H1 (cell line): ENCODE measurements around the gene PLA2R1. TPM values are rescaled to one million over a fixed set of nuclear protein-coding genes. Genes with fewer than 3 reads are reported as not detected.

ENCODE experiments used
- CTCF ChIA-PET: fragments of 300-600 bp; sonication (Branson Sonifier 250); formaldehyde crosslinking; loops from one replicate; lab custom pipeline; 2021; ENCODE audit not compliant: partially characterized antibody; lab: Charles Lee
- POLR2A ChIA-PET: fragments of 300-600 bp; sonication (Branson Sonifier 250); formaldehyde crosslinking; loops from one replicate; lab custom pipeline; 2021; ENCODE audit warnings: inconsistent platforms; ENCODE audit not compliant: partially characterized antibody; lab: Charles Lee
- DNase-seq, 2 experiments: peaks; one replicate each; pipeline versions ENCODE4 v3.0.0 to v3.0.0-alpha.2; 2010 to 2022; ENCODE audit warnings: low spot score in 2 of 2, low read depth in 1 of 2, mixed read lengths in 1 of 2
- FAIRE-seq: peaks from 2 replicates; lab custom pipeline; 2011; peaks lifted over from hg19 to GRCh38; lab: Jason Lieb, UNC
- H2AFZ ChIP-seq: 2 replicates; pipeline ENCODE4 v1.8.1; 2012; ENCODE audit warnings: low read length, inconsistent platforms
- H2AK5ac ChIP-seq: 2 replicates; pipeline ENCODE4 v1.6.1; 2013; ENCODE audit warnings: low read depth, low read length
- H2BK120ac ChIP-seq: replicated peaks from 2 replicates; pipeline ENCODE3; 2013; ENCODE audit warnings: low read depth, low read length, inconsistent platforms
- H2BK12ac ChIP-seq: 2 replicates; pipeline ENCODE4 v1.6.1; 2013; ENCODE audit warnings: low read depth, low read length
- H2BK15ac ChIP-seq: 2 replicates; pipeline ENCODE4 v1.6.1; 2013; ENCODE audit warnings: low read length
- H2BK20ac ChIP-seq: 2 replicates; pipeline ENCODE4 v1.6.1; 2013; ENCODE audit warnings: low read length
- H2BK5ac ChIP-seq: 2 replicates; pipeline ENCODE4 v1.6.1; 2013; ENCODE audit warnings: low read depth, low read length
- H3K14ac ChIP-seq: 2 replicates; pipeline ENCODE4 v1.6.1; 2013; ENCODE audit warnings: inconsistent platforms; ENCODE audit not compliant: insufficient read length
- H3K18ac ChIP-seq: 2 replicates; pipeline ENCODE4 v1.6.1; 2013; ENCODE audit warnings: low read length; ENCODE audit errors: extremely low read depth
- H3K23ac ChIP-seq: 2 replicates; pipeline ENCODE4 v1.6.1; 2013; ENCODE audit warnings: inconsistent platforms; ENCODE audit not compliant: insufficient read length
- H3K23me2 ChIP-seq: 2 replicates; pipeline ENCODE4 v1.6.1; 2013; ENCODE audit warnings: low read depth, low read length
- H3K27ac ChIP-seq: 2 replicates; pipeline ENCODE4 v1.6.1; 2011; ENCODE audit warnings: low read depth, low read length, inconsistent platforms
- H3K27me3 ChIP-seq, 4 experiments: replicated peaks in 1 of 4; 1 replicate in 1 of 4; 2 replicates in 3 of 4; pipeline versions ENCODE4 v1.6.1 to v1.8.1; 2011 to 2013; ENCODE audit warnings: low read length in 3 of 4, mild to moderate bottlenecking in 3 of 4, inconsistent platforms in 2 of 4, mixed read lengths in 2 of 4, moderate library complexity in 1 of 4; ENCODE audit not compliant: control insufficient read depth in 3 of 4, insufficient read depth in 3 of 4; ENCODE audit errors: extremely low read depth in 1 of 4
- H3K36me3 ChIP-seq, 4 experiments: 2 replicates each; pipeline versions ENCODE4 v1.6.1 to v1.8.1; 2011 to 2013; ENCODE audit warnings: mild to moderate bottlenecking in 4 of 4, low read length in 3 of 4, moderate library complexity in 2 of 4, control low read depth in 1 of 4, inconsistent platforms in 1 of 4; ENCODE audit not compliant: insufficient read depth in 4 of 4, control insufficient read depth in 2 of 4
- H3K4ac ChIP-seq: replicated peaks from 2 replicates; pipeline ENCODE3; 2013; ENCODE audit warnings: low read length, low read depth, mixed read lengths, inconsistent platforms; ENCODE audit not compliant: insufficient read length
- H3K4me1 ChIP-seq, 4 experiments: replicated peaks in 1 of 4; 1 replicate in 1 of 4; 2 replicates in 3 of 4; pipeline versions ENCODE4 v1.6.1 to v1.8.1; 2011 to 2013; ENCODE audit warnings: low read length in 3 of 4, inconsistent platforms in 2 of 4, mixed read lengths in 1 of 4; ENCODE audit not compliant: insufficient read depth in 4 of 4, control insufficient read depth in 3 of 4
- H3K4me2 ChIP-seq, 2 experiments: 2 replicates each; pipeline versions ENCODE4 v1.6.1 to v1.8.1; 2011 to 2013; ENCODE audit warnings: low read depth in 2 of 2, low read length in 2 of 2, control low read depth in 1 of 2, inconsistent platforms in 1 of 2, mild to moderate bottlenecking in 1 of 2; ENCODE audit not compliant: insufficient read depth in 1 of 2
- H3K4me3 ChIP-seq, 4 experiments: fragments of 200-600, 300-600 bp in 1 of 4; sonication (generic), shearing (Covaris generic), sonication (Bioruptor Twin) in 1 of 4; 2 replicates each; pipeline versions ENCODE4 v1.5.1 to v1.8.1; 2011 to 2016; ENCODE audit warnings: low read length in 4 of 4, low read depth in 3 of 4, control low read depth in 2 of 4, inconsistent platforms in 2 of 4, mild to moderate bottlenecking in 2 of 4, mixed read lengths in 1 of 4, moderate library complexity in 1 of 4; ENCODE audit not compliant: insufficient read depth in 2 of 4; ENCODE audit errors: extremely low read depth in 1 of 4
- H3K56ac ChIP-seq: replicated peaks from 2 replicates; pipeline ENCODE3; 2013; ENCODE audit warnings: low read depth, mild to moderate bottlenecking, mixed read lengths, low read length, inconsistent platforms; ENCODE audit not compliant: insufficient read length
- H3K79me1 ChIP-seq: 2 replicates; pipeline ENCODE4 v1.6.1; 2013; ENCODE audit warnings: low read depth, low read length, control low read depth
- H3K79me2 ChIP-seq, 2 experiments: 2 replicates each; pipeline versions ENCODE4 v1.6.1 to v1.8.1; 2012 to 2013; ENCODE audit warnings: low read length in 2 of 2, mild to moderate bottlenecking in 2 of 2, inconsistent platforms in 1 of 2; ENCODE audit not compliant: insufficient read depth in 2 of 2, control insufficient read depth in 1 of 2
- H3K9ac ChIP-seq, 4 experiments: replicated peaks in 1 of 4; 1 replicate in 1 of 4; 2 replicates in 3 of 4; pipeline versions ENCODE4 v1.6.1 to v1.8.1; 2011 to 2013; ENCODE audit warnings: low read depth in 3 of 4, low read length in 3 of 4, control low read depth in 2 of 4, mild to moderate bottlenecking in 2 of 4, moderate library complexity in 2 of 4, inconsistent platforms in 1 of 4; ENCODE audit errors: extremely low read depth in 1 of 4
- H3K9me3 ChIP-seq, 2 experiments: 2 replicates each; pipeline versions ENCODE4 v1.6.1 to v1.8.1; 2012 to 2013; ENCODE audit warnings: mild to moderate bottlenecking in 2 of 2, moderate library complexity in 2 of 2, control low read depth in 1 of 2, inconsistent platforms in 1 of 2, low read depth in 1 of 2, low read length in 1 of 2, mixed read lengths in 1 of 2; ENCODE audit not compliant: insufficient read depth in 2 of 2
- H4K20me1 ChIP-seq, 2 experiments: replicated peaks in 1 of 2; 2 replicates each; pipeline versions ENCODE3 to v1.8.1; 2011 to 2013; ENCODE audit warnings: inconsistent platforms in 2 of 2, low read length in 2 of 2, mild to moderate bottlenecking in 1 of 2; ENCODE audit not compliant: insufficient read depth in 2 of 2, control insufficient read depth in 1 of 2
- H4K5ac ChIP-seq: 2 replicates; pipeline ENCODE4 v1.6.1; 2013; ENCODE audit warnings: low read length, low read depth, mixed read lengths, inconsistent platforms; ENCODE audit not compliant: insufficient read length
- H4K8ac ChIP-seq: 2 replicates; pipeline ENCODE4 v1.8.0; 2013; ENCODE audit warnings: mild to moderate bottlenecking, moderate library complexity, low read length, inconsistent platforms; ENCODE audit not compliant: insufficient read depth; ENCODE audit errors: extremely low read depth
- H4K91ac ChIP-seq: replicated peaks from 2 replicates; pipeline ENCODE3; 2013; ENCODE audit warnings: low read length, mixed read lengths, inconsistent platforms; ENCODE audit not compliant: insufficient read length
- CHD2 ChIP-seq: IDR thresholded peaks from 2 replicates; pipeline ENCODE4 v1.6.1; 2012; ENCODE audit warnings: low read length, improper control_type of control experiment
- CTBP2 ChIP-seq: IDR thresholded peaks from 2 replicates; pipeline ENCODE4 v1.7.0; 2011; ENCODE audit warnings: borderline replicate concordance, mild to moderate bottlenecking, moderate library complexity, mixed read lengths, low read length; ENCODE audit not compliant: insufficient read depth, insufficient read length
- CTCF ChIP-seq, 3 experiments: IDR thresholded peaks; 1 replicate in 2 of 3; 2 replicates in 1 of 3; pipeline versions ENCODE4 v1.5.1 to v1.6.1; 2011; ENCODE audit warnings: low read length in 3 of 3, mild to moderate bottlenecking in 3 of 3, inconsistent platforms in 2 of 3, low read depth in 1 of 3, moderate library complexity in 1 of 3; ENCODE audit not compliant: insufficient read depth in 1 of 3; ENCODE audit errors: control extremely low read depth in 1 of 3
- EGR1 ChIP-seq: IDR thresholded peaks from 2 replicates; pipeline ENCODE4 v1.6.1; 2011; ENCODE audit warnings: low read depth, low read length, borderline replicate concordance
- EZH2 ChIP-seq: fragments of 200-600 bp; sonication (generic); IDR thresholded peaks from 2 replicates; pipeline ENCODE4 v1.7.1; 2012; ENCODE audit warnings: low read depth, mild to moderate bottlenecking, moderate library complexity, low read length, inconsistent platforms; ENCODE audit not compliant: severe bottlenecking
- FOSL1 ChIP-seq: IDR thresholded peaks from 2 replicates; pipeline ENCODE4 v1.6.1; 2011; ENCODE audit warnings: mild to moderate bottlenecking, low read depth, low read length, moderate library complexity; ENCODE audit not compliant: insufficient read depth
- HDAC6 ChIP-seq: IDR thresholded peaks from one replicate; pipeline ENCODE4 v1.7.1; 2012; ENCODE audit warnings: low read depth, mild to moderate bottlenecking, inconsistent platforms, low read length, moderate library complexity
- JUN ChIP-seq: IDR thresholded peaks from 2 replicates; pipeline ENCODE4 v1.6.1; 2011; ENCODE audit warnings: low read depth, mild to moderate bottlenecking, improper control_type of control experiment, low read length
- RAD21 ChIP-seq, 2 experiments: IDR thresholded peaks in 1 of 2; conservative IDR thresholded peaks in 1 of 2; 2 replicates each; pipeline ENCODE4 v1.6.1; 2011; ENCODE audit warnings: low read depth in 2 of 2, low read length in 2 of 2, improper control_type of control experiment in 1 of 2, inconsistent platforms in 1 of 2, mild to moderate bottlenecking in 1 of 2, moderate library complexity in 1 of 2
- SIRT6 ChIP-seq: IDR thresholded peaks from one replicate; pipeline ENCODE4 v1.7.1; 2012; ENCODE audit warnings: low read length, inconsistent platforms
- TAF1 ChIP-seq: IDR thresholded peaks from 2 replicates; pipeline ENCODE4 v1.6.1; 2011; ENCODE audit warnings: mild to moderate bottlenecking, low read depth, low read length
- WGBS, 2 experiments: shearing (Covaris generic) in 1 of 2; methylation state at CpG; one replicate each; pipeline versions ENCODE4 v1.1.6 to v1.1.7; 2013 to 2015; ENCODE audit warnings: low lambda C conversion rate in 2 of 2, mixed read lengths in 2 of 2, inconsistent platforms in 1 of 2, low coverage in 1 of 2, missing lambda C conversion rate in 1 of 2; ENCODE audit not compliant: insufficient replicate concordance in 2 of 2, insufficient coverage in 1 of 2, insufficient read length in 1 of 2; ENCODE audit errors: extremely low coverage in 1 of 2, missing lambda C conversion rate in 1 of 2; 5-methylcytosine and 5-hydroxymethylcytosine counted together
- polyA plus RNA-seq, 7 experiments: library from polyadenylated mRNA; depleted of rRNA in 3 of 7; stranded (reverse) in 5 of 7; unstranded in 2 of 7; fragments of >200 nt in 5 of 7; fragments of 200-250 nt in 2 of 7; gene quantifications; 1 replicate in 5 of 7; 2 replicates in 1 of 7; 4 replicates in 1 of 7; pipeline versions ENCODE4 v1.2.1 to v1.2.3, GENCODE V29; 2011 to 2013; ENCODE audit warnings: missing spikeins in 2 of 7, mixed read lengths in 2 of 7
- total RNA-seq: library from RNA; stranded (reverse); fragmentation: NEBNext Ultra II Directional; extraction: Animal tissue kit (Norgen Biotek cat#: 25700); gene quantifications from 2 replicates; pipeline ENCODE4 v1.2.1, GENCODE V29; 2021

PLA2R1 gene
- total and polyA plus RNA-seq, 2 of the 8 experiments (the other 6 are each of a cell fraction or from before 2014, with no cell fraction given): 0.65 to 1.5 TPM

GRCh38 chr2:159898441-159898840 lies 164.0 kb downstream of the PLA2R1 start:
- no peak overlapping the region for H3K14ac ChIP-seq
- no peak overlapping the region for H2BK5ac ChIP-seq
- peaks cover 0 to 14% (median 9%) of the 10 kb centered on the region in 4 experiments; a peak in 6 of 7 replicates for H3K27me3 ChIP-seq
- H3K36me3 ChIP-seq: no peaks in the 10 kb centered on the region
- FAIRE-seq: no peak
- 88% methylated on average over 6 of the region's 6 CpGs; no CpG with 5 or more reads in 1 of the 2 experiments for WGBS, 2 experiments
- no peak overlapping the region for H2BK120ac ChIP-seq
- no peak overlapping the region for H3K27ac ChIP-seq
- no peak overlapping the region for H3K4ac ChIP-seq
- H2AK5ac ChIP-seq: no peak overlapping the region
- H2BK20ac ChIP-seq: no peak overlapping the region
- DNase-seq: no peak
- no peaks in the 10 kb centered on the region for H3K79me1 ChIP-seq
- H4K91ac ChIP-seq: no peak overlapping the region
- no peak overlapping the region for H3K9ac ChIP-seq
- H3K4me1 ChIP-seq: 0 out of 7 replicates have a peak, but pooled peaks cover 0 to 2% (median 0%) of the 10 kb centered on the region in 4 experiments
- H3K18ac ChIP-seq: no peak overlapping the region
- H3K4me2 ChIP-seq: no peak overlapping the region
- no peak for TF ChIP-seq EZH2
- TF ChIP-seq JUN: no peak
- TF ChIP-seq SIRT6: no peak
- no peak for TF ChIP-seq CHD2
- TF ChIP-seq TAF1: no peak
- TF ChIP-seq EGR1: no peak
- no peak for TF ChIP-seq FOSL1
- TF ChIP-seq CTBP2: no peak
- no peak; a peak in 1 of 4 replicates for TF ChIP-seq RAD21 (IDR thresholded peaks at IDR 0.05 in 1 of 2, conservative IDR thresholded peaks at IDR 0.05 in 1 of 2; ENCODE audit: low read depth in 2 of 2, low read length in 2 of 2)
- no peak for TF ChIP-seq HDAC6
- no peak for TF ChIP-seq CTCF (IDR thresholded peaks at IDR 0.05; ENCODE audit: control extremely low read depth in 1 of 3, insufficient read depth in 1 of 3, low read depth in 1 of 3, low read length in 3 of 3)
- CTCF ChIA-PET: interaction anchor here (0.7 to 1.7 kb wide), 4 partner anchors 21 to 50 kb away, joined by 3 to 5 read pairs (median 3); no protein-coding TSS in a partner anchor
- no peak overlapping the region for H2AFZ ChIP-seq
- no peaks in the 10 kb centered on the region for H4K20me1 ChIP-seq
- POLR2A ChIA-PET: no interaction called here
- H2BK12ac ChIP-seq: no peak overlapping the region
- no peak overlapping the region for H3K56ac ChIP-seq
- no peak overlapping the region for H3K4me3 ChIP-seq
- H3K23me2 ChIP-seq: no peaks in the 10 kb centered on the region
- H3K9me3 ChIP-seq: no peaks in the 10 kb centered on the region
- H2BK15ac ChIP-seq: no peak overlapping the region
- H4K5ac ChIP-seq: no peak overlapping the region
- no peaks in the 10 kb centered on the region for H3K79me2 ChIP-seq
- no peak overlapping the region for H4K8ac ChIP-seq
- no peak overlapping the region for H3K23ac ChIP-seq
